HK-2 (cell line): Measurements from ENCODE around the gene PTCD2.
"Not testable (repeated sequence)": the region's sequence is repeated elsewhere in the genome, so short reads cannot be mapped to it uniquely, and the experiment has no call there.

ENCODE experiments used
- DNase-seq: peaks from one replicate; pipeline ENCODE4 v3.0.0-alpha.2; 2018; ENCODE audit not compliant: unreplicated experiment

The PTCD2 gene

GRCh38 chr5:72296256-72296655, 23.9 kb upstream of the PTCD2 start:
- DNase-seq, result no peak

- not testable (repeated sequence) for DNase-seq
These were observed 22.0 kb upstream of the PTCD2 start for GRCh38 chr5:72298136-72298535.

- no peak for DNase-seq
These were observed 21.5 kb upstream of the PTCD2 start for GRCh38 chr5:72298711-72299110.

- DNase-seq, result no peak
These were observed 19.4 kb upstream of the PTCD2 start for GRCh38 chr5:72300590-72301339.

GRCh38 chr5:72301557-72301956, 18.6 kb upstream of the PTCD2 start:
- DNase-seq, result no peak

- DNase-seq, result no peak
These were observed 18.0 kb upstream of the PTCD2 start for GRCh38 chr5:72302171-72302570.

GRCh38 chr5:72305194-72306142, 14.7 kb upstream of the PTCD2 start:
- DNase-seq, result no peak

GRCh38 chr5:72307573-72307967, 12.6 kb upstream of the PTCD2 start:
- DNase-seq, result no peak

GRCh38 chr5:72307968-72308852, 12.0 kb upstream of the PTCD2 start:
- peak; percentile 93 for DNase-seq

GRCh38 chr5:72308853-72309191, 11.4 kb upstream of the PTCD2 start:
- DNase-seq, result no peak

- DNase-seq, result no peak
These were observed 7.0 kb upstream of the PTCD2 start for GRCh38 chr5:72313141-72313540.

- DNase-seq, result no peak
These were observed 5.5 kb upstream of the PTCD2 start for GRCh38 chr5:72314571-72315172.

- DNase-seq, result peak; percentile 23
These were observed 668 bp upstream of the PTCD2 start for GRCh38 chr5:72319435-72319975.

- no peak for DNase-seq
These were observed 4.1 kb downstream of the PTCD2 start for GRCh38 chr5:72324189-72324825.

- no peak for DNase-seq
These were observed 5.6 kb downstream of the PTCD2 start for GRCh38 chr5:72325566-72326305.

- no peak for DNase-seq
These were observed 6.1 kb downstream of the PTCD2 start for GRCh38 chr5:72326306-72326649.

- peak; percentile 26 for DNase-seq
These were observed 8.0 kb downstream of the PTCD2 start for GRCh38 chr5:72328172-72328571.

- DNase-seq, result no peak
These were observed 10.5 kb downstream of the PTCD2 start for GRCh38 chr5:72330712-72331111.

GRCh38 chr5:72337159-72337558, 17.0 kb downstream of the PTCD2 start:
- DNase-seq, result no peak

GRCh38 chr5:72338689-72339209, 18.6 kb downstream of the PTCD2 start:
- no peak for DNase-seq
